SH-SY5Y (cell line): Measurements from ENCODE around the gene IL16.

Source experiments
- GATA2 ChIP-seq: IDR thresholded peaks from 2 replicates; pipeline ENCODE4 v1.6.1; 2011; ENCODE audit warnings: mild to moderate bottlenecking, low read depth, low read length
- GATA3 ChIP-seq: IDR thresholded peaks from 2 replicates; pipeline ENCODE4 v1.6.1; 2011; ENCODE audit warnings: low read depth, mild to moderate bottlenecking, low read length, moderate library complexity

DNA sequence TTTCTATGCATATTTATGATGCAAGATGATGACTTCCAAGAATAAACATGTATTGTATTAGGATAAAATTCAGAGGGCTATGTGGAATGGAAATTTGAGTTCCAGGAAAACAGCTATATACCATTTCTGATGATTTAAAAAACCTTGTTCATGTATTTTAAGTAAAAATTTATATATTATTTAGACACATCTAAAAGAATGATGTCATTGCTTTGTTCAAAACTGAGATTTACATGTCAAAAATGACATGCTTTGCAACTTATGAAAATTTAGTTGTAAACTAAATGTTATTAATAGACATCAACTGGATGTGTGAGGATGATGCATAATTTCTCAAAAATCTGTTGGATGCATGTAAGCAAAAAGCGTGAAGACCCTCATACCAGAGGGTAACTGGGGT, 125.0 kb downstream of the IL16 start:
- TF ChIP-seq GATA2 (no peak), GATA3 (no peak)
